Tibial nerve (tissue), 4 donors: Measurements from ENCODE around the gene OGFR. TPM values are rescaled to one million over a fixed set of nuclear protein-coding genes. Genes with fewer than 3 reads are reported as not detected.

ENCODE experiments used
- DNase-seq, 2 donors: peaks; one replicate each; pipeline ENCODE4 v3.0.0-alpha.2; 2019; ENCODE audit warnings: low spot score in 2 of 2
- H3K27ac ChIP-seq, 4 donors: fragments of 200-600 bp; sonication (generic) in 3 of 4; one replicate each; pipeline ENCODE4 v1.5.1; 2017 to 2019; ENCODE audit warnings: mild to moderate bottlenecking in 1 of 4
- H3K27me3 ChIP-seq, 2 donors: fragments of 200-600 bp; sonication (generic) in 1 of 2; one replicate each; pipeline versions ENCODE4 v1.5.1 to v1.6.0; 2017 to 2019
- H3K36me3 ChIP-seq, 3 donors: fragments of 200-600 bp; sonication (generic); one replicate each; pipeline ENCODE4 v1.5.1; 2018 to 2019
- H3K4me1 ChIP-seq, 4 donors: fragments of 200-600 bp; sonication (generic) in 3 of 4; one replicate each; pipeline ENCODE4 v1.5.1; 2017 to 2019
- H3K4me3 ChIP-seq, 4 donors: fragments of 200-600 bp; sonication (generic) in 3 of 4; one replicate each; pipeline ENCODE4 v1.5.1; 2017 to 2019; ENCODE audit warnings: mild to moderate bottlenecking in 1 of 4, moderate library complexity in 1 of 4
- H3K9me3 ChIP-seq, 4 donors: fragments of 200-600 bp; sonication (generic) in 3 of 4; one replicate each; pipeline ENCODE4 v1.5.1; 2017 to 2019
- EP300 ChIP-seq, 2 donors: sonication (generic); formaldehyde crosslinking; IDR thresholded peaks; one replicate each; pipeline ENCODE4 v1.6.1; 2017; ENCODE audit warnings: antibody characterized with exemption in 2 of 2, mild to moderate bottlenecking in 1 of 2
- POLR2A ChIP-seq, 2 donors: fragments of 450-650 bp; IDR thresholded peaks; one replicate each; pipeline ENCODE4 v1.6.1; 2017; ENCODE audit warnings: antibody characterized with exemption in 2 of 2, mild to moderate bottlenecking in 2 of 2, moderate library complexity in 2 of 2
- WGBS, 2 donors: methylation state at CpG; one replicate each; pipeline ENCODE4 v1.1.5; 2018; 5-methylcytosine and 5-hydroxymethylcytosine counted together
- total RNA-seq, 4 donors: library from RNA; depleted of rRNA; stranded (reverse); fragments of >200 nt; gene quantifications; one replicate each; pipeline ENCODE4 v1.1.0, GENCODE V29; 2016
- TF ChIP-seq, protein P1 (sequence below), 5 experiments: fragments of 200-600 bp in 3 of 5; fragments of 450-650 bp in 2 of 5; sonication (generic) in 3 of 5; IDR thresholded peaks; one replicate each; pipeline ENCODE4 v1.5.1; 2016 to 2019; ENCODE audit warnings: antibody characterized with exemption in 5 of 5, mild to moderate bottlenecking in 3 of 5, moderate library complexity in 2 of 5

The OGFR gene
- total RNA-seq, 4 donors from 2014 or later = 67.1 to 108 (median 80.8) TPM

DNA sequence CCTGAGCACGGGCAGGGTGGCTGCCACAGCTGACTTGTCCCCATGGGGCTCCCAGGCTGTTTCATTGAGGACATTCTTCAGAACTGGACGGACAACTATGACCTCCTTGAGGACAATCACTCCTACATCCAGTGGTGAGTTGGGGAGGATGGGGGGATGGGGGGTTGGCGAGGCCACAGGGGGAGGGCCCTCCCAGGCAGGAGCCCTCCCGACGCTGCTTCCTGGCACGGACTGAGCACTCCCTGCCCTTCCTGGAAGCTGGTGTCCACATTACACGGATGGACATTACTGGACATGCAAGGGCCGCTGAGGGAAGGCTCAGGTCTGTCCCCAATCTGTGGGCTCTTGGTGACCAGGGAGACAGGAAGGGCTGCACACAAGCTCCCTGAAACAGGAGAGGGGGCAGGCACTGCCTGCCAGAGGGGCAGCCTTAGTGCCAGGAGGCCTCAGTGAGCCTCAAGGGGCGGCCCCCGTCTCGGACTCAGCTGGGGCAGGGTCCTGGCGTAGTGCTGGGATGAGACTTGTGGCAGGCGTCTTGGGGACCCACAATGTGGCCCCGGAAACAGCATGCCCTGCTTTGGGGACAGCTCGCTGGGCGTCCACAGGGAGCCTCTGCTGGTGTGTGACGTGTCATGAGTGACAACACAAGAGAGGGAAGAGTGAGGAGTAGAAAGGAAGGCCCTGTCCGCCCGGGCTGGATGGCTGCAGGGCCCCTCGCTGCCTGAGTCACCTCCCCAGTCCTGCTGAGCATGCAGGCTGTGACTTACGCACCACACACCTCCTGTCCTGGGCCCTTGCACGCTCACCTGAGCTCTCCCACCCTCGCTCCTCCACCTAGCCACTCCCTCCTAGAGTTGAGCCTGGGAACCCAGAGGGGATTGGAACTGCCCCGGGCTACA lies 5.1 kb downstream of the OGFR start:
- no peaks in the 10 kb centered on the region for H3K9me3 ChIP-seq
- H3K27me3 ChIP-seq = no peaks in the 10 kb centered on the region
- H3K36me3 ChIP-seq = peaks cover 0 to 78% (median 27%) of the 10 kb centered on the region in 3 donors
- no peak overlapping the region for H3K27ac ChIP-seq
- DNase-seq = no peak
- TF ChIP-seq POLR2A (IDR thresholded peaks at IDR 0.05) (no peak), EP300 (IDR thresholded peaks at IDR 0.05) (no peak)
- TF ChIP-seq, protein P1, sequence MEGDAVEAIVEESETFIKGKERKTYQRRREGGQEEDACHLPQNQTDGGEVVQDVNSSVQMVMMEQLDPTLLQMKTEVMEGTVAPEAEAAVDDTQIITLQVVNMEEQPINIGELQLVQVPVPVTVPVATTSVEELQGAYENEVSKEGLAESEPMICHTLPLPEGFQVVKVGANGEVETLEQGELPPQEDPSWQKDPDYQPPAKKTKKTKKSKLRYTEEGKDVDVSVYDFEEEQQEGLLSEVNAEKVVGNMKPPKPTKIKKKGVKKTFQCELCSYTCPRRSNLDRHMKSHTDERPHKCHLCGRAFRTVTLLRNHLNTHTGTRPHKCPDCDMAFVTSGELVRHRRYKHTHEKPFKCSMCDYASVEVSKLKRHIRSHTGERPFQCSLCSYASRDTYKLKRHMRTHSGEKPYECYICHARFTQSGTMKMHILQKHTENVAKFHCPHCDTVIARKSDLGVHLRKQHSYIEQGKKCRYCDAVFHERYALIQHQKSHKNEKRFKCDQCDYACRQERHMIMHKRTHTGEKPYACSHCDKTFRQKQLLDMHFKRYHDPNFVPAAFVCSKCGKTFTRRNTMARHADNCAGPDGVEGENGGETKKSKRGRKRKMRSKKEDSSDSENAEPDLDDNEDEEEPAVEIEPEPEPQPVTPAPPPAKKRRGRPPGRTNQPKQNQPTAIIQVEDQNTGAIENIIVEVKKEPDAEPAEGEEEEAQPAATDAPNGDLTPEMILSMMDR (IDR thresholded peaks at IDR 0.05) = no peak
- H3K4me3 ChIP-seq = no peak overlapping the region
- peaks cover 0 to 37% (median 25%) of the 10 kb centered on the region in 4 donors for H3K4me1 ChIP-seq
- 91 to 92% methylated on average over 20 to 24 of the region's 24 CpGs for WGBS, 2 donors

DNA sequence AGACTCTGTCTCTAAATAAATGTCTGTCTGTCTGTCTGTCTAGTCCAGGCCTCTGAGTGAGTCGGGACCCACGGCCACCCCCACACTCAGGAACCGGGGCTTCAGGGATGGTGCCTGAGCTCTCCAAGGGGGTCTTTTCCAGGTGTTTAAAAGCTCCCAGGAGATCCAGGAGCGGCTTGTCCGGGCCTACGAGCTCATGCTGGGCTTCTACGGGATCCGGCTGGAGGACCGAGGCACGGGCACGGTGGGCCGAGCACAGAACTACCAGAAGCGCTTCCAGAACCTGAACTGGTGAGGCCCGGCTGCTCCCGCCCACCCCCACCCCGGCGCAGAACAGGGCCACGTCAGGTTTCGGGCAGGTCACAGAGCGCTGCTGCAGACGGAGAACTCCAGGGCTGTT lies 6.7 kb downstream of the OGFR start:
- Histone ChIP-seq H3K4me3 (no peak overlapping the region), H3K9me3 (no peaks in the 10 kb centered on the region), H3K36me3 (peaks cover 0 to 78% (median 27%) of the 10 kb centered on the region in 3 donors), H3K4me1 (peaks cover 0 to 43% (median 28%) of the 10 kb centered on the region in 4 donors), H3K27ac (no peak overlapping the region), H3K27me3 (peaks cover 0 to under 1% of the 10 kb centered on the region in 2 donors)
- no peak for DNase-seq
- WGBS, 2 donors = 81 to 98% methylated on average over 8 to 13 of the region's 21 CpGs
- TF ChIP-seq EP300 (IDR thresholded peaks at IDR 0.05) (no peak), POLR2A (IDR thresholded peaks at IDR 0.05) (no peak)
- TF ChIP-seq, protein P1 (IDR thresholded peaks at IDR 0.05) = no peak

DNA sequence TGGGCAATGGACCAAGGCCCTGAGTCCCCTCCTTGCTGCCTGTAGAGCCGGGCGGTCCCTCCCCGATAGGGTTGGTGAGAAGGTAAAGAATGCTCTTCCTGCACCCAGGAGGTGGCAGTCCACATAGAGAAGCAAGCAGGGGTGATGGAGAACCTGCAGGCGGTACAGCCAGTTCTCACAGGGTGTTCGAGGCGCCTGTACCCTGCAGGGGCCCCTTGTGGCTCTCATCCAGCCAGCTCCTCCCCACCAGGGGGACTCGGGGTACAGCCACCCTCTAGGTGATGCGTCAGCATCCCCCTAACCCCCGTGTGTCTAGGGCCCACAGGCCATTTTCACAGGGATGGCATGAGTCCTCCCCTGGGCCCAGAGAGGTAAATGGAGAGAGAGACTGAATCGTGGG lies 7.1 kb downstream of the OGFR start:
- TF ChIP-seq, protein P1 (IDR thresholded peaks at IDR 0.05) = no peak
- TF ChIP-seq EP300 (IDR thresholded peaks at IDR 0.05) (no peak), POLR2A (IDR thresholded peaks at IDR 0.05) (no peak)
- WGBS, 2 donors = 82 to 85% methylated on average over 10 of the region's 10 CpGs
- DNase-seq = no peak
- Histone ChIP-seq H3K4me1 (peaks cover 0 to 43% (median 28%) of the 10 kb centered on the region in 4 donors), H3K4me3 (no peak overlapping the region), H3K27ac (no peak overlapping the region), H3K9me3 (no peaks in the 10 kb centered on the region), H3K27me3 (peaks cover 0 to 4% of the 10 kb centered on the region in 2 donors), H3K36me3 (peaks cover 0 to 76% (median 27%) of the 10 kb centered on the region in 3 donors)

DNA sequence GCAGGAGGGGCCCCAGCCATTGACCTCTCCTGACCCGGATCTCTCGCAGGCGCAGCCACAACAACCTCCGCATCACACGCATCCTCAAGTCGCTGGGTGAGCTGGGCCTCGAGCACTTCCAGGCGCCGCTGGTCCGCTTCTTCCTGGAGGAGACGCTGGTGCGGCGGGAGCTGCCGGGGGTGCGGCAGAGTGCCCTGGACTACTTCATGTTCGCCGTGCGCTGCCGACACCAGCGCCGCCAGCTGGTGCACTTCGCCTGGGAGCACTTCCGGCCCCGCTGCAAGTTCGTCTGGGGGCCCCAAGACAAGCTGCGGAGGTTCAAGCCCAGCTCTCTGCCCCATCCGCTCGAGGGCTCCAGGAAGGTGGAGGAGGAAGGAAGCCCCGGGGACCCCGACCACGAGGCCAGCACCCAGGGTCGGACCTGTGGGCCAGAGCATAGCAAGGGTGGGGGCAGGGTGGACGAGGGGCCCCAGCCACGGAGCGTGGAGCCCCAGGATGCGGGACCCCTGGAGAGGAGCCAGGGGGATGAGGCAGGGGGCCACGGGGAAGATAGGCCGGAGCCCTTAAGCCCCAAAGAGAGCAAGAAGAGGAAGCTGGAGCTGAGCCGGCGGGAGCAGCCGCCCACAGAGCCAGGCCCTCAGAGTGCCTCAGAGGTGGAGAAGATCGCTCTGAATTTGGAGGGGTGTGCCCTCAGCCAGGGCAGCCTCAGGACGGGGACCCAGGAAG lies 7.7 kb downstream of the OGFR start:
- TF ChIP-seq EP300 (IDR thresholded peaks at IDR 0.05) (no peak), POLR2A (IDR thresholded peaks at IDR 0.05) (no peak)
- TF ChIP-seq, protein P1 (IDR thresholded peaks at IDR 0.05) = no peak
- peaks cover 0 to 69% (median 27%) of the 10 kb centered on the region in 3 donors for H3K36me3 ChIP-seq
- no peak overlapping the region for H3K4me3 ChIP-seq
- DNase-seq = no peak
- no peaks in the 10 kb centered on the region for H3K9me3 ChIP-seq
- 76 to 79% methylated on average over 40 to 43 of the region's 43 CpGs for WGBS, 2 donors
- peaks cover 0 to 6% of the 10 kb centered on the region in 2 donors for H3K27me3 ChIP-seq
- H3K4me1 ChIP-seq = peaks cover 0 to 41% (median 25%) of the 10 kb centered on the region in 4 donors
- peak overlapping the region in 1 of 4 donors; percentile 35 for H3K27ac ChIP-seq

DNA sequence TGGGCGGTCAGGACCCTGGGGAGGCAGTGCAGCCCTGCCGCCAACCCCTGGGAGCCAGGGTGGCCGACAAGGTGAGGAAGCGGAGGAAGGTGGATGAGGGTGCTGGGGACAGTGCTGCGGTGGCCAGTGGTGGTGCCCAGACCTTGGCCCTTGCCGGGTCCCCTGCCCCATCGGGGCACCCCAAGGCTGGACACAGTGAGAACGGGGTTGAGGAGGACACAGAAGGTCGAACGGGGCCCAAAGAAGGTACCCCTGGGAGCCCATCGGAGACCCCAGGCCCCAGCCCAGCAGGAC lies 8.2 kb downstream of the OGFR start:
- Histone ChIP-seq H3K4me3 (no peak overlapping the region), H3K27ac (peak overlapping the region in 1 of 4 donors; percentile 35), H3K36me3 (peaks cover 0 to 64% (median 27%) of the 10 kb centered on the region in 3 donors), H3K27me3 (peaks cover 0 to 9% of the 10 kb centered on the region in 2 donors), H3K9me3 (no peaks in the 10 kb centered on the region), H3K4me1 (peaks cover 0 to 41% (median 26%) of the 10 kb centered on the region in 4 donors)
- 91 to 95% methylated on average over 11 of the region's 11 CpGs for WGBS, 2 donors
- no peak for DNase-seq
- TF ChIP-seq, protein P1 (IDR thresholded peaks at IDR 0.05) = no peak
- TF ChIP-seq POLR2A (IDR thresholded peaks at IDR 0.05) = no peak
